Measurements from ENCODE around the gene HPCAL4. TPM values are rescaled to one million over a fixed set of nuclear protein-coding genes. Genes with fewer than 3 reads are reported as not detected.

The HPCAL4 gene
- total RNA-seq, result 0.12 TPM in 1 of 2 replicates, not detected in the other

DNA sequence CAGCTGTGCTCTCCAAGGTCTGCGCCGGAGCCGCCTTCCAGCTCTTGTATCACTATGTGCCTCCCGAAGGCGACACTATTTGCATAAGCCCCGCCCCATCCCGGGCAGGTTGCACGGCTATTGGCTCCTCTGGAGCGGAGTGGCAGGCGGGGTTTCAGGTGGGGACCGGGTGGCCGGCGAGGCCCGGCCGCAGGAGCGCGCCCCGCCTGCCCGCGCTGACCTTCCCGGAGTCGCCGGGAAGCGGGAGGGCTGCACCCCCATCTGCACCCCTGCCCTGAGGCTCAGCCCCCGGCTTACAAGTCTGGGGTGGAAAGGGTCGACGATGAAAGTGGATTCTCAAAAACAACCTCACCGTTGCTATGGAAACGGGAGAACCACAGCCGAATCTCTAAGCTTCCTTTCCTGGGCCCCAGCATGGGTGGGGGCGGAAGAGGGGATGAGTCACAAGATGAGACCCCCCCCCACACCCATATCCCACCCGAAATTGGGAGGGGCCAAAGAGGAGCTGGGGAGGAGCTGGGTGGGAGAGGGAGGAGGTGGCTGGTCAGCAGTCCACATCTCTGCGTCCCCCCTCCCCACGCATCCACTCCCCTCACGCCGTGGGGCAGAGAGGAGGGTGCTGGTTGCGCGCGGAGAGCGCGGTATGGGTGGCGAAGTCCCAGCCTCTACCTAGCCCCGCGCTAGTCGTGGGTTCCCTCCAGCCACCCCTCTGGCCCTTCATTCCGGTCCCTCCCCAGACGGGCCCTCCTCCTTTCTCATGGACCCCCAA, at the start of gene HPCAL4:
HPCAL4 (minus strand) TSS at position 51 of the 769 bp plus-strand sequence. CDS start 6,830 bp downstream, outside the sequence.

GRCh38 chr1:39738622-39739366, 47.6 kb upstream of the HPCAL4 start, which contains the start of gene PPIE:
Gene PPIE, plus strand, starts transcription at chr1:39738882. Its CDS starts 19 bp downstream, at chr1:39738901.

GRCh38 chr1:39671793-39672550, 19.3 kb downstream of the HPCAL4 start, which contains the start of gene NT5C1A:
Gene NT5C1A, minus strand, starts transcription at chr1:39672107. Its CDS starts 69 bp downstream, at chr1:39672038.

GRCh38 chr1:39639305-39640130, 51.7 kb downstream of the HPCAL4 start, which contains the start of gene HEYL:
Gene HEYL, minus strand, starts transcription at chr1:39639643. Its CDS starts 18 bp downstream, at chr1:39639625.

Other genes starting within 250 kb of the HPCAL4 start
- not detected in 2 replicates for gene BMP8A, start 199.8 kb downstream of the HPCAL4 start, total RNA-seq
- 190 and 301 TPM in 2 replicates for gene PABPC4, start 114.6 kb downstream of the HPCAL4 start, total RNA-seq
- 0.85 and 1.1 TPM in 2 replicates for gene HEYL, start 51.8 kb downstream of the HPCAL4 start, total RNA-seq
- gene NT5C1A, start 19.3 kb downstream of the HPCAL4 start, total RNA-seq, result not detected in 2 replicates
- gene PPIE, start 47.4 kb upstream of the HPCAL4 start, total RNA-seq, result 31.2 and 38.7 TPM in 2 replicates
- gene OXCT2, start 79.9 kb upstream of the HPCAL4 start, total RNA-seq, result 0.09 and 1.3 TPM in 2 replicates
- gene BMP8B, start 97.4 kb upstream of the HPCAL4 start, total RNA-seq, result not detected in 2 replicates
- gene TRIT1, start 192.1 kb upstream of the HPCAL4 start, total RNA-seq, result 6.9 and 13.1 TPM in 2 replicates
- 0.68 TPM in 1 of 2 replicates, not detected in the other for gene MYCL, start 210.5 kb upstream of the HPCAL4 start, total RNA-seq